GM12891 (cell line): ENCODE measurements around the gene STYXL1. TPM values are rescaled to one million over a fixed set of nuclear protein-coding genes. Genes with fewer than 3 reads are reported as not detected.
"Not testable (repeated sequence)": the region's sequence is repeated elsewhere in the genome, so short reads cannot be mapped to it uniquely, and the experiment has no call there.

Experiments used
- DNase-seq: peaks from one replicate; pipeline ENCODE4 v3.0.0; 2011; ENCODE audit warnings: low spot score; ENCODE audit not compliant: insufficient read length
- FAIRE-seq: peaks from 2 replicates; lab custom pipeline; 2011; peaks lifted over from hg19 to GRCh38; lab: Jason Lieb, UNC
- PAX5 ChIP-seq: IDR thresholded peaks from 2 replicates; pipeline ENCODE4 v1.6.1; 2011; ENCODE audit warnings: low read length, moderate library complexity, mild to moderate bottlenecking; ENCODE audit not compliant: insufficient read depth, severe bottlenecking
- POLR2A ChIP-seq: IDR thresholded peaks from 2 replicates; pipeline ENCODE4 v1.6.1; 2011; ENCODE audit warnings: low read depth, low read length, control low read depth
- POLR2AphosphoS5 ChIP-seq: IDR thresholded peaks from 2 replicates; pipeline ENCODE4 v1.6.1; 2011; ENCODE audit warnings: low read depth, low read length, control low read depth
- POU2F2 ChIP-seq: IDR thresholded peaks from 2 replicates; pipeline ENCODE4 v1.6.1; 2011; ENCODE audit warnings: low read depth, mild to moderate bottlenecking, control low read depth, low read length, moderate library complexity
- SPI1 ChIP-seq: IDR thresholded peaks from 2 replicates; pipeline ENCODE4 v1.6.1; 2011; ENCODE audit warnings: low read depth, low read length, control low read depth
- TAF1 ChIP-seq: IDR thresholded peaks from 2 replicates; pipeline ENCODE4 v1.6.1; 2011; ENCODE audit warnings: low read depth, low read length, control low read depth
- polyA plus RNA-seq: library from polyadenylated mRNA; unstranded; fragments of >200 nt; gene quantifications from one replicate; pipeline ENCODE4 v1.2.1, GENCODE V29; 2012; ENCODE audit warnings: low read depth, missing spikeins, inconsistent platforms; ENCODE audit not compliant: missing spikeins

Gene STYXL1, protein sequence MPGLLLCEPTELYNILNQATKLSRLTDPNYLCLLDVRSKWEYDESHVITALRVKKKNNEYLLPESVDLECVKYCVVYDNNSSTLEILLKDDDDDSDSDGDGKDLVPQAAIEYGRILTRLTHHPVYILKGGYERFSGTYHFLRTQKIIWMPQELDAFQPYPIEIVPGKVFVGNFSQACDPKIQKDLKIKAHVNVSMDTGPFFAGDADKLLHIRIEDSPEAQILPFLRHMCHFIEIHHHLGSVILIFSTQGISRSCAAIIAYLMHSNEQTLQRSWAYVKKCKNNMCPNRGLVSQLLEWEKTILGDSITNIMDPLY
- polyA plus RNA-seq, result 46.1 TPM

- FAIRE-seq (peak; percentile 91), DNase-seq (peak; percentile 98)
- TF ChIP-seq TAF1 (peak; percentile 92), POLR2AphosphoS5 (peak; percentile 94), POLR2A (peak; percentile 95), PAX5 (no peak), POU2F2 (peak; percentile 62; the same call in 1 of the 2 replicates), SPI1 (peak; percentile 42; the same call in 1 of the 2 replicates)
These were observed at the start of gene STYXL1, which contains the start of gene MDH2 for GRCh38 chr7:76047811-76048667. TSS of gene STYXL1 (minus strand) at chr7:76048000. CDS start at chr7:76030523, 17,477 bp downstream. TSS of gene MDH2 (plus strand) at chr7:76048106. CDS start at chr7:76048161, 55 bp downstream.

DNA sequence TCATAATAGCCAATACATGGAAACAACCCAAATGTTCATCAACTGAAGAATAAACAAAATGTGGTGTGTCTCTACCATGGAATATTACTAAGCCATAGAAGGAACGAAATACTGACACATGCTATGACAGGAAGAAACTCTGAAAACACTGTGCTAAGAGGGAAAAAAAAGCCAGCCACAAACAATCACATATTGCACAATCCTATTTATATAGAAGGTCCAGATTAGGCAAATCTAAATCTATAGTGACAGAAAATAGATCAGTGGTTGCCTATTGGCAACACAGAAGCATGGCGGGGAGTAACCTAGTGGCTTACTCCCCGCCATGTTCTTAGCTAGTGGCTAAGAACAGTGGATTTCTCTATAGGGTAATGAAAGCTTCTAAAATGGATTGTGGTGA lies 48.1 kb upstream of the STYXL1 start:
- TF ChIP-seq SPI1 (no peak), TAF1 (no peak), PAX5 (no peak), POLR2A (no peak), POLR2AphosphoS5 (no peak), POU2F2 (no peak)
- FAIRE-seq (no peak), DNase-seq (no peak)

GRCh38 chr7:76094326-76094725 lies 46.5 kb upstream of the STYXL1 start:
- not testable (repeated sequence) for DNase-seq, FAIRE-seq

GRCh38 chr7:76093531-76093930 lies 45.7 kb upstream of the STYXL1 start:
- DNase-seq, FAIRE-seq: not testable (repeated sequence)

DNA sequence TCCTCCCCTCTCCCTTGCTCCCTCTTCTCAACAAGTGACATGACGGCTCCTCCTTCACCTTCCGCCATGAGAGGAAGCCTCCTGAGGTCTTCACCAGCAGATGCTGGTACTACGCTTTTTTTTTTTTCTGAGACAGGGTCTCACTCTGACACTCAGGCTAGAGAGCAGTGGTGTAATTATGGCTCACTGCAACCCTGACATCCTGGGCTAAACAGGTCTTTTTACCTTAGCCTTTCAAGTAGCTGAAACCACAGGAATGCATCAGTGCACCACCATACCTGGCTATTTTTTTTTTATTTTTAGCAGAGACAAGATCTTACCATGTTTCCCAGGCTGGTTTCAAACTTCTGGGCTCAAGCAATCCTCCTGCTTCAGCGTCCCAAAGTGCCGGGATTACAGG lies 43.7 kb upstream of the STYXL1 start:
- DNase-seq (no peak), FAIRE-seq (no peak)
- TF ChIP-seq POLR2AphosphoS5 (no peak), PAX5 (no peak), POU2F2 (no peak), TAF1 (no peak), POLR2A (no peak), SPI1 (no peak)

DNA sequence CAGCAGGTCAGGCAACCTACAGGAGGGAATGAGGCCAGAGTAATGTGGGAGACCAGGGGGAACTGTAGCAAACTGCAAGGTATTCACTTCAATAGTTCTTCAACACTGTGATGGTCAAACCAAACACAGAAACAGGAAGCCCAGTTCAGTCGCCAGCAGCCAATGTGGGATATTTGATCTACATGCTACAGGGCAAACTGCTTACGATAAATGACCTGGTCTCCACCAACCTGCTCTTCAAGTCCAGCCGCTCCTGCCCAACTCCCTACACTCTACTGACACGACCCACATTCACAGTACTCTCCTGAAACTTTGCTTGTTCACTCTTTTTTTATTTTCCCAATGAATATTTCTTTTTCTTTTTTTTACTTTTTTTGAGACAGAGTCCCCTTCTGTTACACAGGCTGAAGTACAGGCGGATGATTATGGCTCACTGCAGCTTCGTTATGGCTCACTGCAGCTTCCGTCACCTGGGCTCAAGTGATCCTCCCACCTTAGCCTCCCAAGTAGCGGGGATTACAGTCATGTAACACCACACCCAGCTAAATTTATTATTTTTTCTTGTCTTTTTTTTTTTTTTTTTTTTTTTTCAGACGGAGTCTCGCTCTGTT lies 42.2 kb upstream of the STYXL1 start:
- no peak for TF ChIP-seq TAF1
- no peak for TF ChIP-seq POLR2AphosphoS5
- TF ChIP-seq PAX5, result no peak
- TF ChIP-seq POU2F2, result no peak
- TF ChIP-seq POLR2A, result no peak
- no peak for TF ChIP-seq SPI1
- FAIRE-seq (no peak), DNase-seq (no peak)

DNA sequence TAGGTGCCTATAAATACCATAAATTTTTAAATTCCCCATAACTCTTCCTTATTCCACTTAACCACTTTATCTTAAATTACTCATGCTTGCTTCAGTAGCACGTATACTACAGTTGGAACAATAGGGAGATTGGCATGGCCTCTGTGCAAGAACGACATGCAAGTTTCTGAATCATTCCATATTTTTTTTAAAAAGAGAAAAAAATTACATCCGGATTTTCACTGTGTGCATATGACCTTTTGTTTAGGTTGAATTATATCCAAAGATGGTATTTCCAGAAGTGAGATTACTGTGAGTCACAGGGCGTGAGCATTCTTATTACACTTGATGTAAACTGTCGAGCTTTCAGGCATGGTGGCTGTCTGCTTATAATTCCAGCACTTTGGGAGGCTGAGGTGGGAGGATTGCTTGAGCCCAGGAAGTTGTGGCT lies 39.6 kb upstream of the STYXL1 start:
- FAIRE-seq, DNase-seq: not testable (repeated sequence)

GRCh38 chr7:76086070-76086469 lies 38.3 kb upstream of the STYXL1 start:
- no peak for TF ChIP-seq TAF1
- no peak for TF ChIP-seq PAX5
- TF ChIP-seq POLR2A, result no peak
- TF ChIP-seq SPI1, result no peak
- TF ChIP-seq POU2F2, result no peak
- no peak for TF ChIP-seq POLR2AphosphoS5
- DNase-seq (no peak), FAIRE-seq (no peak)

DNA sequence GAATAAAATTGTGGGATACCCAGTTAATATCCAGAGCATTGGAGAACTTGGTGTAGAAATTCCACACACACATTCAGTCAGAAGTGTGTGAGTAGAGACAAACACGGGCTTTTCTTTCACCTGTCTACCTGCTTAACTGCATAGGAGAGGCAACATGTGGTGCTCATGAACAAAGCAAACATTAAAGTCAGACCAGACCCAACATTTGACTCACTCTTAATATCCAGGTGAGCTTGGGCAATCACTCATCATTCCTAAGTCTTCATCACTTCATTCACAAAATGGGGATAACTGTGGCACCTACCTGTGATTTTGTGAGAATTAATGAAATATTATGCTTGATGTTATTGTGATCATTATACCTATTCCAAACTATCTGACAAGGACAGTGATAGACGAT lies 36.3 kb upstream of the STYXL1 start:
- DNase-seq, FAIRE-seq: not testable (repeated sequence)

DNA sequence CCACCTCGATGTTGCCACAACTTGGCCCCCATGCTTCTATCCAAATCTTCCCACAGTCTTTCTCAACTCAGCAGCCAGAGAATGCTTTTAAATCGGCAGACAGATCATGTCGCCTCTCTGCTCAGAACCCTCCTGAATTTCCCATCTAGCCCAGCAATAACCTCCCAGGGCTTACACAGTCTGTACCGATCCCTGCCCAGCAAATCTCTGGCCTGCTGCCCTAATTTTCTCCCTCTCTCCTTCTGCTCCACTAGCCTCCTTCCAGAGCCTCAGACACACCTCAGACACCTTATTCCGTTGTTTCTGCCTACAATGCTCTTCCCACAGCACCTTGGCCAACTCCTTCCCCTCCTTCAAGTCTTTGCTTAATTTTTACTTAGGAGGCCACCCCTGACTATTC lies 32.4 kb upstream of the STYXL1 start:
- TF ChIP-seq POLR2AphosphoS5 (no peak), POLR2A (no peak), TAF1 (no peak), PAX5 (no peak), POU2F2 (no peak), SPI1 (no peak)
- no peak for DNase-seq
- FAIRE-seq, result no peak
